EL (cell line): ENCODE measurements around the gene NOS1AP.
"Not testable (repeated sequence)": the region's sequence is repeated elsewhere in the genome, so short reads cannot be mapped to it uniquely, and the experiment has no call there.

Experiments used
- DNase-seq: peaks from one replicate; pipeline ENCODE4 v3.0.0-alpha.2; 2016

NOS1AP gene

DNA sequence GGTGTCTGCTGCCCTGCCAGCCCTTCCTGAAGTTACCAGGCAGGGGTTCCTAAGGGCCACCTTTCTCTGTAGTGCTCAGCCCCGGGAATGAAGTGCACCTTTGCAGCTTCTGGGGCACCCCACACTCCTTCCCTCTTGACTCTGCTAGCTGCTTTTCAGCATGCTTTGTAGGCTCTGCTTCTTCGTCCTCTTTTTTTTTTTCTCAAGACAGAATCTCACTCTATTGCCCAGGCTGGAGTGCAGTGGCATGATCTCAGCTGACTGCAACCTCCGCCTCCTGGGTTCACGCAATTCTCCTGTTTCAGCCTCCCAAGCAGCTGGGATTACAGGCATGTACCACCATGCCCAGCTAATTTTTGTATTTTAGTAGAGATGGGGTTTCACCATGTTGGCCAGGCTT, 282.4 kb downstream of the NOS1AP start:
- not testable (repeated sequence) for DNase-seq

DNA sequence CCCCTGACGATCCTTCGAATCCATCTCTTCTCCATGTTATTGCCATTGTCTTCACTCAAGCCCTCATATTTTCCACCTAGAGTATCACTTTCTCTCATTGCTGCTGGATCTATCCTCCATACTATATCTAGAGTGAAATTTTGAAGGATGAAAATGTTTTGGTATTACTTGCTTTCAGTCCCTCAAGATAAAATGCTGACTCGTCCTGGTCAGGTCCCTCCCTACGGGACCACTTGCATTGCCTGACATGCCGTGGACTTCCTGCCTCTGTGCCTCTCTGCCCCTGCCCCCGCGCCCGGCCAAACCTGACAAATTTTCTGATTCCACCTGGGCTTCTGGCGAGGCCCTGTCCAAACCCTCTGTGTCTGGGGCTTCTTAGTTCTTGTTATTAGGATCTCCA, 283.6 kb downstream of the NOS1AP start:
- DNase-seq, result no peak

DNA sequence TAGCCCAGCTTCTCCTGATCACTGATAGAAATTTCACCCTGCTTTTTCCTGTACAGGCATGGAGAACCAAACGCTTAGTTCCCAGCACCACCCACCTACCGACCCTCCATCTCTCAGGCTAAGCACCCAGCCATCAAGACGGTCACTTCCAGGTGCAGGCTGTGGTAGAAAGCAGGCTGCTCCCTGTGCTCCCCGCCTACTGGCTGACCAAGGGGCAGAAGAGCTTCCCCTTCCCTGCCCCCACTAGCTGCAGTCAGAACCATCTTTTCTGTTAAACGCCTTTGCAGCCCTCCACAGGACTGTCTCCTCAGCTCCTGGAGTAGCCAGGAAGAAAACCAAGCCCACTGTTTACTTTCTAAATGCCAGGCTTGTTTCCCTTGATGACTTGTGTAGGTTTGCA, 284.2 kb downstream of the NOS1AP start:
- no peak for DNase-seq

DNA sequence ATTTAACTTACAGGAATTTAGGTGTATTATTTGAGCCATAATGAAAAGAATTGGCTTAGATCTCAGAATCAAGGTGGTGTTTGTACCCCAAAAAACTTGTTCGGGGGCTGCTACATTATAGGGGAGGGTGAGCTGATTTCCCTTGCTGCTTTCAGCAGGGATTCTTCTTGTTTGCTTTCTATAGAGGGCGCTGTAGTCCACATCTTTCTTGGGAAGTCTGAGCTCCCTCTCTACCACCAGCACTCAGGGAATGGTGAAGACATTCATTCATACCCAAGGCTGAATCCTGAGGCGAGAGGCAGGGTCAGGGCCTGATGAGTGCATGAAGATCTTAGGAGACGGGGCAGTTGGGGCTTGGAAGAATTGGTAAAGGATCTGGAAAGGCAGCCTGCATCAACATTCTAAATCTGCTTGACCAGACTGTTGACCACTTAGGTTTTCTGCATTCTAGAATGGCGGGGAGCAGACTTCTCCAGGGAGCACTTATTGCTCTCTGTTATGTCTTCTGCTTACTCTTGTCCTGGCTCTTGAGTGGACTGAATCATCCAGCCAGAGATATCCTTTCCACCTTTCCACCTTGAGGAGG, 288.3 kb downstream of the NOS1AP start:
- DNase-seq, result peak; percentile 57

DNA sequence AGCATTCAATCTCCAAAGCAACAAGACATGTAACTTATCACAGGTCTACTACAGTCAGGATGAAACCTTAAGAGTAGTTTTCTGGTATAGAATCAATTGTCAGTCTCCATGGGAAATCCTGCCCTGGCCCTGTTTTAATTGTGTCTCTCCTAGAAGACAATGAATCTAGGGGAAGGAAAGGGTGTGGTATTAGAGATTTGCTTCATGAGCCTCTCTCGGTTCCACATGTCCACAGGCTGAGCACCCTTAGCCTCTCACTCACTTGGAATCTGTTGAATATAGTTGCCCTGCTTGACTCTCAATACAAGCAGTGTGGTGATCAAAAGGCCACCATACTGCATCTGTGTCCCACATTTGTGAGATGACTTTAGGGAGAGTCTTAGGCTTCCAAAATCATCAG, 289.4 kb downstream of the NOS1AP start:
- DNase-seq, result no peak

DNA sequence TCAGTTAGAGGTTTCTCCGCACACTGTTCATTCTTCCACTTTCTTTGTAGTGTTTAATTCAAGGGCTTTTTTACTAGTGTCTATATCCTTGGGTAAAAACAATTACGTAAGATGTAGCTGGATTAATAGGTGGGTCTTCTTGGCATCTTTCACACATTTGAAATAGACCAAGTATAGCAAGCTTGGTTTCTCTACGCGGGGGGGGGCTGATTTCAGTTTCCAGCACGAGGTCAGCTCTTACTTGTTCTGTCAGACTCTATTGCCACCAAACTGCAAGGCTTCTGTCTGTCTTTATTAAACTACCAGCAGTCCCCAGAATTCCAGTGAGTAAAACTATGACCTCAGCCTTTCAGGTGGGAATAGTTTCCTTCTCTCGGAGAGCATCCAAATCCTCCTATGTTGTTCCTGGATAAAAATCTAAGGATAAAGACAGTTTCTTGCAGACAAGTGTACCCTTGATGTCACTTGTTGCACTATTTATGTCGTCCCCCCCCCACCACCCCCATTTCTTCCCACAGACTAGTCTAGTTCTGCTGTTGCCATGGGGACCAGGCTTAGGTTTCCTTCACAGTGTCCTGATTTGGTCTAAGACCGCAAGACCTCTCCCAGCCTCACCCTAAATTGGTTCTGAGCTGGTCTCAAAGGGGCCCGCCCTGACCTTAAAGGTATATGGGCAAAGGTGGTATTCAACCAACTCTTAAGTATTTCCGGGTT, 290.2 kb downstream of the NOS1AP start:
- DNase-seq, result no peak

DNA sequence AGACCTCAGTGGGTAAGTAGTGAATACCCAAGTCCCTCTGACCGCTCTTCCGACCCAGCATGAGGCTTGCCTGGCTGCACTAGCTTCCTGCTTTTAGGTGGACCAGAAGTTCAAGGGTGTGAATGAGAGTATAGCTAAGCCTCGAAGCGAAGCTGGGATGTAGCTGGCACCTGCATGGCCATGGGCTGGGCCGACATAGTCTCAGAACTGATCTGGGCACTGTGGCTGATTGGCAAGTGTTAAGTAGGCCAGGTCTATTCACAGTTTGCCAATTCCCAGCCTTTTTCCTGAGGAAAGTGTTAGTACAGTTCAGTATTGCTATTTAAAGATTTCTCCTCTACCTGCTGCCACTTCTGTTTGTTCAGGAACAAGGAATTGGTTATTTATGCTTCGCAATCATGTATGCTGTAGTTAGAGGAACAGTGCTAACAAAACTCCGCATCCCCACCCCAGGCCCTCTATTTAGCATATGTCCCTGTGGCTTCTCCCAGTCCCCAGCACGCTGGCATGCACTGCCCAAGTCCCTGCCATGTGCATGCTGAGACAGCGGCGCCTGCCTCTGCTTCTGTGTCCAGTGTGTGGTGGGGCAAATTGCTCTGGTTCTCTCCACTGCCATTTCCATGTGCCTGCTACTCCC, 290.9 kb downstream of the NOS1AP start:
- no peak for DNase-seq

DNA sequence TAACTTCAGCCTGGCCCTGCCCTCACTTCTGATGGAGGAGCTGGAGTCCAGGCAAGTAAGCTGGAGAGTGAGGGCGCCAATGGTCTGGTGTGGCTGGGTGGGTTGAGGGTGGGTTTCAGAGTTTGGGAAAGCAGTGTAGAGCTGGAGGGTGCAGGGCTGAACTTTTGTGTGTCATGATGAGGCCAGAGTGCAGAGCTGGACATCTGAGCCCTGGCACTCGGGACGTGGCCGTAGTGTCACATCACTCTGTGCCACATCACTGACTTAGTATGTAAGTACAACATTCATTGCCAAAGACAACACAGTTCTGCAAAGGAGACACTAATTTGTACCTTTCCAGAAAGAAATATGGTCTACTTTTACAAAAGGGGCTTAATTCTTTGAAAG, 291.4 kb downstream of the NOS1AP start:
- DNase-seq, result no peak

DNA sequence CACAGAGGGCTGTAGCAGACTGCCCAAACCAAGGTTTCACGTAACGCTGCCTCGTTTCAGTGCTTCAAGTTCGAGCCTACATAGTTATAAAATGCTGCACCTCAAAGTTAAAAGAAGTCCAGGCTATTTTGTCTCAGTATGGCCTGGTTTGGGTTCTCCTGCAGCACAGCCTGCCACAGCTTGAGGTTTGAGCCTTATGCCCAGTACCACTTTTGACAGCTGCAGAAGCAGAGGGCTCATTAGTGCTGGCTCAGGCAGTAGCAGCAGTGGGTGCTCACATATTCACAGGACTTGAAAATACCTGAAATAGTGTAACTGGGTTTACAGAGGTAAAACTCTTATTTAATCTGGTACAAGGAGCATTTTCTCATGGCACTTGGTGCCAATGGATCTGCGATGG, 291.9 kb downstream of the NOS1AP start:
- DNase-seq, result no peak

DNA sequence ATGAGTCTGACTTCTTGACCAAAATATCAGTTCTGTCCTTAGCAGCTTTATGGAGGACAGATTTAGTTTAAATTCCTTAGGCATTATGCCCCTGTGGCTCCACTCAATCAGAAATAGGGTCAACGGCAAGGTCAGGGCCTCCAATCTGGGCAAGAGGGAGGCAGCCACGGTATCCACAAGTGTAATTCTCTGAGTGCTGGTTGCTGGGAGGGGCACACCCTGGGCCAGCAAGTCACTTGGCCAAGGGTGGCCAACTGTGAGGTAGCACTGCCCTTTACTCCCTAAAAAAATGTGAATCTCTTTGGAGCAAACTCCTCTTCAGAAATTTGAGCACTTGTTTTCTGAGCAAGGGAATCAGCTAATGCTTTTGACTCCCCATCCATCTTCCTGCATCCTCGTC, 294.3 kb downstream of the NOS1AP start:
- DNase-seq, result no peak

DNA sequence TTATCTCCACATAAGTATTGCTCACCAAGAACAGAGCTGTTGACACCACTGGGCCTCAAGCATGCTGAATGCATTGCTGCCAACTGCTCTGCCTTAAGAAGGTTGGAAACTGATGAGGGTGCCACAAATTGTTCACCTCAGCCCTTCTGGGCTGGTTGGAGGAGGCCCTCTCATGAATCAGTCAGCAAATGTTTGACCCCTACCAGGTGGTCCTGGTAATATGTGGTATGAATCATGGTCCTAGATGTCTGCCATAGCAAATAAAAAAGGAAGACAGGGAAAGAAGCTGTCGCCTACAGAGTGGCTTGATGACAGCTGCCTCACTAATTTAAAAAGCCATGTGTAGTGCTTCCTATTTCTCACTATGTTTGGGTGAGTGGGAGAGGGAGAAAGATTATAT, 295.0 kb downstream of the NOS1AP start:
- DNase-seq, result no peak

DNA sequence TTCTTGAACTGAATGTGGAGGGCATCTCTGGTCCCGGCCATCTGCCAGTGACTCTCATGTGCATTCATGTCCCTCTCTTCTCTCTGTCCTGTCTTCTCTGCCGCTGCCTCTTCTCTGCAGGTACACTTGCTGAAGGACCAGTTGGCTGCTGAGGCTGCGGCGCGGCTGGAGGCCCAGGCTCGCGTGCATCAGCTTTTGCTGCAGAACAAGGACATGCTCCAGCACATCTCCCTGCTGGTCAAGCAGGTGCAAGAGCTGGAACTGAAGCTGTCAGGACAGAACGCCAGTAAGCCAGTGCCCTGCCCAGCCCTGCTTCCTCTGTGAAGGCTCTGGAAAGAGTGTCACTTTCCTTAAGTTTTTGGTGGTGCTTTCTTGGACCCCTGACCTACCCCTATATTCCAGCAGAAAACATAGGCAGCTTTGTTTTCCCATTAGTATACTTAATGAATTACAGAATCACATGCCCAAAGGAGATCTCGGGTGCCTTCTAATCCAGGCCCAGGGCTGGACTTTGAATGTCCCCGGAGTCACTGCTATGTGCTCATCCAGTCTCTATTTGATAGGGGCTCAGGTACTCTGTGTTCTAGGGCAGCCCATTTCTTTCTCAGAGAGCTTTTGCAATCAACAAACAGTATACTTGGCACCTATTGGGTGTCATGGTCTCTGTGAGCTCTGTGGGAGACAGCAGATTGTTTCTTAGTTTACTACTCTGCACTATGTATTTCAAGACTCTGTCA, 296.0 kb downstream of the NOS1AP start:
- DNase-seq, result no peak

DNA sequence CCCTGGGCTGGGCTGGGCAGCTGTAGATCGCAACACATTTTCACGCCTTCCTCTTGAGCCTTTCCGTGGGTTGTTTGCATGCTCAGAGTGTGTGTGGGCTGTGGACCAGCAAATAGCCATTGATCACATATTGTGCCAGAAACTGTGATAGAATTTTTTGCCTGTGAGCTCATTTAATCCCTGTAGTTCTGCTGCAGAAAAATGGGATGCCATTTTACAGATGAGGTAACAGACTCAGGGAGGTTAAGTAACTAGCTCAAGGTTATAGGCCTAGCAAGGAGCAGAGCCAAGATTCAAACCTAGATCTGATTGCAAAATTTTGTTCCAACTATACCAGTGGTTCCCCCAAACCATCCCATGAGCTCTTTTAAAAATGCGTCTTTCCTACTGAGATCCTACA, 296.7 kb downstream of the NOS1AP start:
- no peak for DNase-seq

DNA sequence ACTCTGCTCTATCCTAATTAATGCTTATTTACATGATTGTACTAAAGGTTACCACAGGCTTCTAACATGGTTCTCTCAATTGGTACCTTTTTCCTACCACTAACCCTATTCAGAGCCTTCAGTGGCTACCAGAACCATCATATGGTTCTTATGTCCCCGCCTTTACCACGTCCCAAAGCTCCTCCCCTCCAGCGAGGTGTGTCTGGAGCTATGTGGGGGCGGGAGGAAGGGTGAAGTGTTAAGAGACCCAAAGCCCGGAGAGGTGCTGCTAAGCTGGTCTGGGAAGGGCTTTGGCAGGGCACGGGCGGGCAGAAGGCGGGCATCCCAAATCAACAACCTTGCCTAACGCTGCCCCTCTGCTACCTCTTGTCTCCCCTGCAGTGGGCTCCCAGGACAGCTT, 297.2 kb downstream of the NOS1AP start:
- peak; percentile 37 for DNase-seq

DNA sequence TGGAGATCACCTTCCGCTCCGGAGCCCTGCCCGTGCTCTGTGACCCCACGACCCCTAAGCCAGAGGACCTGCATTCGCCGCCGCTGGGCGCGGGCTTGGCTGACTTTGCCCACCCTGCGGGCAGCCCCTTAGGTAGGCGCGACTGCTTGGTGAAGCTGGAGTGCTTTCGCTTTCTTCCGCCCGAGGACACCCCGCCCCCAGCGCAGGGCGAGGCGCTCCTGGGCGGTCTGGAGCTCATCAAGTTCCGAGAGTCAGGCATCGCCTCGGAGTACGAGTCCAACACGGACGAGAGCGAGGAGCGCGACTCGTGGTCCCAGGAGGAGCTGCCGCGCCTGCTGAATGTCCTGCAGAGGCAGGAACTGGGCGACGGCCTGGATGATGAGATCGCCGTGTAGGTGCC, 297.6 kb downstream of the NOS1AP start:
- DNase-seq, result peak; percentile 63

DNA sequence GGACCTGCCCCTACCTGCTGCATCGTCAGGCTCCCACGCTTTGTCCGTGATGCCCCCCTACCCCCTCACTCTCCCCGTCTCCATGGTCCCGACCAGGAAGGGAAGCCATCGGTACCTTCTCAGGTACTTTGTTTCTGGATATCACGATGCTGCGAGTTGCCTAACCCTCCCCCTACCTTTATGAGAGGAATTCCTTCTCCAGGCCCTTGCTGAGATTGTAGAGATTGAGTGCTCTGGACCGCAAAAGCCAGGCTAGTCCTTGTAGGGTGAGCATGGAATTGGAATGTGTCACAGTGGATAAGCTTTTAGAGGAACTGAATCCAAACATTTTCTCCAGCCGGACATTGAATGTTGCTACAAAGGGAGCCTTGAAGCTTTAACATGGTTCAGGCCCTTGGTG, 298.3 kb downstream of the NOS1AP start:
- DNase-seq, result no peak

DNA sequence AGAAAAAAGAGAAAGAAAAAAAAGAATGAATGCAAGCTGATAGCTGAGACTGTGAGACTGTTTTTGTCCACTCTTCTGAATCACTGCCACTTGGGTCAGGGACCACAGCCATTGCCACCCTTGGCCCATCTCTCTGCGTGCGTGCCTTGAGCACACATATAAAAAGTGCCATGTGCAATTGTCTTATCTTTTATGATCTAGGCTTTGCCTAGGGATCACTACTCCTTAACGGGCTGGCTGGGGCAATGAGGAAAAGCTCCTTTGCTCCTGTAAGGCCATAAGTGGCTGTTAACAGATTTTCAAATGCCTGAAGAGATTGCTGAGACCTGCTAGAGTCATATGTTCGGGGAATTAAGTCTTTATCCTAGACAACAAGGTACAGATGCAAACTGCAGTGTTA, 299.0 kb downstream of the NOS1AP start:
- no peak for DNase-seq

DNA sequence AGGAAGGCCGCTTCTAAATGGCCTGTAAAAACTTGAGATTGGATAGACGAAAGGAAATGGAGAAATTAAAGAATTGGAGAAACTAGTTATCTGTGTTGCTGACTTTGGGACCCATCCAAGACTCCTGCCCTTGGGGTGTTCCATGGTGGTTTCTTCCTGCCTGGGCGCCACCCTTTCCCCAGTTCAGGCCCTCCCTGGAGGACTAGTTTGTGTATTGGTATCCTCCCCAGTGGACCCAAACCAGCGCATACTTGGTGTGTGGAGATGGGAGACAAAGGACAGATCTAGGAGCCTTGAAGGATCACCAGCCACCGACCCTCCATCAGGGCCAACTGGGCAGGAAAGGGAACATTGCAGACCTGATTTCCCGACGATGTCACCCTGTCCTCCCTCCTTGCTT, 300.1 kb downstream of the NOS1AP start:
- no peak for DNase-seq

DNA sequence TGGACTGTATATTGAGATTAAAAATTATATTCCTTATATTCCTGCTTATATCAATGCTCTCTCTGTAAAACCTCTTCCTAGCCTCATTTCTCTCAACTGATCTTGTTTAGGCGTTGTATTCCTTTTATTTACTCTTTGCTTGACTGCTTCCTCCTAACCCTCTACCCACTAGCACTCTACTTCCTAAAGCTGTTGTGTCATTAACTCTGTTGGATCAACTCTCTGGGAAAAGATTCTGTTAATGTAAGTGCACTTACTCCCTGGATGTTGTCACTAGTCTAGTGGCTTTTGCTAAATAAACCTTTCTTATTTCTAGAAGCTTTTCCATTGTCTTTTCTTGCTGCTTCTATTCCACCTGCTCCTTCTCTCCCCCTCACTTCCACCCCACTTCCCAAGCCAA, 300.7 kb downstream of the NOS1AP start:
- DNase-seq, result no peak

DNA sequence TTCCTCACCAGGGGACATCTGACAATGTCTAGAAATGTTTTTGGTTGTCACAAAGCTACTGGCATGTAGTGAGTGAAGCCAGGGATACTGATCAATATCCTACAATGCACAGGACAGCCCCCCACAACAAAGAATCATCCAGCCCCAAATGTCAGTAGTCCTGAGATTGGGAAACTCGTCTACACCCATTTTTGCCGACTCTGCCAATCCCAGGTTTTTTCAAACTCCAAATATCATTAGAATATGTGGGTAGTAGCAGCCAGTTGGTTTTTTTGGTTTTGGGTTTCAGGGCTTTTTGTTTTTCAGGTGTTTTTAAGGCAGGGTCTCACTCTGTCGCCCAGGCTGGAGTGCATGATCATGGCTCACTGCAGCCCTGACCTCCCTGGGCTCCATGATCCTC, 301.2 kb downstream of the NOS1AP start:
- DNase-seq, result no peak

DNA sequence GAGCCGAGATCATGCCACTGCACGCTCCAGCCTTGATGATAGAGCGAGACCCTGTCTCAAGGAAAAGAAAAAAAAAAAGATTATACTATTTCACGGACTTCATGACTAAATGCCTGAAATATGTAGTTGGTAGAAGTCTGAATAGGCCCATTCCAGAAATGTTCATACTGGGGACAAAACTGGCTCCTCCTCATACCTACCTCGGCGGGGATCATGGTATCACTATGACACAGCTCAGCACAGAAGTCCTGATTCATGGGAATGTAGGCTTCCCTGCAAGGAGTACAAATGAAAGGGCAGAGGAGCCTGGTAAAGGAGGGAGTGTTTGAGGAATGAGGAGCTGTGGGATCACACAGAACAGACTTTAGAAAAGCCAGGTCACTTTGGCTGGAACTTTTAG, 302.1 kb downstream of the NOS1AP start:
- DNase-seq, result peak; percentile 70

DNA sequence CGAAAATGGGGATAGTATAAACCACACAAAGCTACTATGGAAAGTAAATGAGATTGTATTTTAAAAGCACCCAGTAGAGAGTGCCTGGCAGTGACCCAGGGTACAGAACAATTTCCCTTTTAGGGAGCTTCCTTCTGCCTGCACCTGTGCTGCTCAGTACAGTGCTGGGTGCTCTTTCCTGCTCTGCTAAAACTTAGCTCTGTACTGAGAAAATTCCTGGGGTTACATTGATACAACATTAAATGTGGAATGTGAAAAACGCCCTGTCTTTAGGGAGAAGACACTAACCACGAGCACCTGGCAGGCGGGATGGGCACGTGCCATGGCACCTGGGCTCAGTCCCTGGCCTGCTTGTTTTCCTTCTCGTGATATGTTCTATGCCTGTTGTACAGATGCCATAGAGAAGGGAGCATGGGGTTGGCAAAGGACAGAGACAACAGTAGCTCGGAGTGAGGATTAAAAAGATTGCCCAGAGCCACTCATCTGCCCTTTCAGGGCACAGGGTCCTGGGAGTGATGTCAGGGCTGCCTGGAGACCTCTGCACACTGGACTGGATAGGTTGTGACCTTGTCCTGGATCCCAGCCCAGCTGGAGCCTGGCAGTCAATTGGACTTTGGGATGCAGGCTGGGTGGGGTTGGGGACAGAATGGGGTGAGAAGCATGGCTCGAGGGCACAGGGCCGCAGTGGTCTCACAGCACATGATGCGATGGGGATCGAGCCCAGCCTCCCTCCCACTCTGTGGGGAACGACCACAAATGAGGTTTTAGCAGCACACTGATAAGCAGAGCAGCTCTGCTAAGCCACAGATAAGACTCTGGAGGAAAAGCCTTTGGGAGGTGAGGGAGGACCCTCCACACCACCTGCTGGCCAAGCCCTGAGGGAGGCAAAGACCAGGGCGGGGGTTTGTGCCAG, 302.9 kb downstream of the NOS1AP start:
- DNase-seq, result no peak

DNA sequence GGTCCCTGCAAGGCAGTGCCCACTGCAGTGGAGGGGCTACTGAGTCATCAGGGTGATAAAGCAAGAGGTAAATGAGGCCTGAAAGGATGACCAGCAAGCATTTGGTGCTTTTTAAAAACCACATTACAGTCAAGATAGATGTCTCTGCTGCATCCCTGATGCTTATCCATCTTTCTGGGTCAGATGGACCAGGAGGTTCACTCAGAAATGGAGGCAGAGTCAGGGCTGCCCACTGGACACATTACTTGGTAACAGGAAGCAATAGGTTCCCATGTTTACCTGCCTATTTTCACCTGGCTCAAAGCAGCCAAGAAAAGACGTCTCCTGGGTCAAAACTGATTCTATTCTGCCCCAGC, 303.6 kb downstream of the NOS1AP start:
- no peak for DNase-seq
